Measurements from ENCODE around the gene RERE.
A peak's percentile ranks its signal among the peaks of the same experiment; 100 is the strongest.

Gene RERE

DNA sequence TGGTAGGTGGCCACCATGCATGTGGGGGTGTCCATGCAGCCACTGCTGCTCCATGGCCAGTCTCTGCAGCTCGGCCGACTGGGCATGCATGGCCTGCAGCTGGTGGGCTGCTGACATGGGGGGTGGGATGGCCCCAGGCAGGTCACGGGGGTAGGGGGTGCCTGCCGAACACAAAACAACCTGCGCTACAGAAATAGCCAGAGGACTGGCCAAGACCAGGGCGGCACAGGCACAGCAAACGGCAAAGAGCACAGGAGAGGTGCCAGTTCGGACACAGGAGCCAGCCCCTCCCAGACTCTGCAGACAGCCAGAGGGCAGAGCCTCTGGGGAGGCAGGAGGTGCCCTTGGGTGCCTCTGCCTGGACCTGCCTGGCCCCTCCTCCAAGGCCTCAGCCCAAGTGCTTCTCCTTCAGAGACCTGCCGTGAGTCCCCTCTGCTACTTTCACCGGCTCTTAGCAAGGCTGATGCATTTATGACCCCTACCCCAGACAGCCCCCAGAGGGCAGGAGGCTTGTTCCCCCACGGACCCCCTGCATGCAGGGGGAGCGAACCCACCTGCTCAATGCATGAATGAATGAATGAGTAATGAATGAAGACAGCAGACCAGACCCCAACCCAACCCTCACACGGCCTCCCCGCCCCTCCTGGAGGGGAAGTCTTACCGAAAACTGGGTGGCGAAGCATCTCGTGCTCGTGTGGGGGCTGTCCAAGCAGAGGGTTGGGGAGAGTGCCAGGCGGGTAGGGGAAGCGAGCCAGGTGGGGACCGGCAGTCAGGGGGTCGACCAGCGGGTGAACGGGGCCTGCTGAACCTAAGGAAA is 461.8 kb downstream of the RERE start:
- no peak for DNase-seq

GRCh38 chr1:8354038-8354437 is 463.4 kb downstream of the RERE start:
- no peak for DNase-seq

DNA sequence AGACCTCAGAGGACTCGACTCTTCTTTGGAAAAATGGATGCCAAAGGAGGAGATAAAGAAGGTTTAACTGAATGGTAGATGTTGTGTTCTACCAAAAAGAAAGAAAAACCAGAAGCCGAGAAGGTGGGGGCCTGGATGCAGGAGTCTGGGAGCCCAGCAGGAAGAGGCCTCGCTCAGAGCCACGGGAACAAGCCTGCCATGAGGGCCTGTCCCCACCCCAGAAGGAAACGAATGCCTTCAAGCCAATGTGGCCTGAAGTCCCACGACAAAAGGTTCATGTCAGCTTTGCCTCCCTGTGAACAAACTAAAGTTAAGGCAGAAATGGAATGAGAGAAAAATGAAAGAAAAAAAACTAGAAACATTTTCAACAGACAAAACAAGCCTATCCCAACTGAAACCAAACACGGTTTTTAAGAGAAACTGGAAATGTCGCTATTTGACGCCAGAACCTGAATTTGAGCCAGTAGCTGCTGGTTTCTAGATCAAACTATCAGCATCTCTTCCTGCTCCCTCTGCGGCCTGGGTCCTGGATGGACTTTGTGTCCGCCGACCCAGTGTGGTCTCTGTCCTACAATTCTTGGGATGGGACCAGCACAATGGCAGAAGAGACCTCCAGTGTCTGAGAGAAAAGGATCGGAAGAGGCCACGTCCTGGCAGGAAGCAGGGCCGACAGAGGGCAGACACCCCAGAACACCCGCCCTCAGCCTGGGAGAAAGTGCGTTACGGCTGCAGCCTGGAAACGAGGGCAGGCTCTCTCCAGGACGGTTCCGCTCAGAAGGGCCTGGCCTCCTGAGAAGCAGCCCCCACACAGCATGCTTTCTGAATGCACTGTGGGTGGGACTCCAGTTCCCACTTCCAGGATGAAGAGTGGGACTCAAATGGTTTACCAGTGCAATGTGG is 464.3 kb downstream of the RERE start:
- DNase-seq, result no peak

DNA sequence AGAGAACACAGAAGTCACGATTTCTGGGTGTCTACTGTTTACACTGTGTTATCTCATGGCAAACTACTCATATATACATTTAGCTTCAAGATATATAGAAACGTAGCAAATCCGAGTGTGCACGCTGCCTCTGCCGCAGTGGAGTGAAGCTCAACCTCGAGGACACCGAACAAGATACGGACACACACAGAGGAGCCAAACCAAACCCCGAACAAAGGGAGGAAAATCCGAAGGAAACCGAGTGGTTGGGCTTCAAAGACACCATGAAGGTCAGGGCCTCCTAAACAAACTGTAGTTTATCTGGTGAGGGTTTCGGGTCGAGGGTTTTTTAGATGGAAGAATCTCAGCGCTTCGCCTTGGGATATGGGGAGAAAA is 465.0 kb downstream of the RERE start:
- DNase-seq, result no peak

DNA sequence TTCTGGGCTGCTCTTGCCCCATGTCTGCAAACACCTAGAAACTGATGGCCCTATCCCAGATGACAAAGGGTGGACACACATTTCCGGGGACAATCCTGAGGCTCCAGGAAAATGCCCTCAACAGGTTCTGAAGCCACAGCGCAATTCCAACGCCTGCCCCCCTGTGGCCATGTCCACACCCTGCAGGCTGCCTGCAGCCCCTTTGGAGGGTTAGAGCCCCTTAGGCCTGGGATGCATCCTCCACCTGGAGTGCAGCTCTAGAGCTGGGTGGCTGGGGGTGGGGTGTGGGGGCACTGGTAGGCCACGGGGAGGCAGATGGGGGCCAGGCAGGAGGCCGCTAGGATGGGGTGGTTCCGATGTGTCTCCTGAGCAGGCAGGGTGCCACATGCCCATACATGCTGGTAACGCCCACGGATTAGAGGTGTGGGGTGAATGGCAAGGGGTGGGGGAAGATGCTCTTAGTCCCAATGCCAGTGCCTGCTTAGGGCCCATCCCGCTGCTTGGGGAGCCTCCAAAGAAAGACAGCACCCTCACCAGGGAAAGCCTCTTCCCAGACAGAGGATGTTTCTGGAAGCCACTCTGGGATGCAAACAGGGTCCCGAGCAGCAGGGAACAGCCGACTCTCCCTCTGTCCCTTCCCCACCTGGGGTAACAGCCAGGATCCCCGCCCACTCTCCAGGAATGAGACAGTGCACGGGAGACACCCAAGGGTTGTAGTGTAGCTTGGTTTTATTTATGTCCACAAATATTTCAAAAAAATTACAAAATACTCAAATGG is 465.6 kb downstream of the RERE start:
- no peak for DNase-seq

DNA sequence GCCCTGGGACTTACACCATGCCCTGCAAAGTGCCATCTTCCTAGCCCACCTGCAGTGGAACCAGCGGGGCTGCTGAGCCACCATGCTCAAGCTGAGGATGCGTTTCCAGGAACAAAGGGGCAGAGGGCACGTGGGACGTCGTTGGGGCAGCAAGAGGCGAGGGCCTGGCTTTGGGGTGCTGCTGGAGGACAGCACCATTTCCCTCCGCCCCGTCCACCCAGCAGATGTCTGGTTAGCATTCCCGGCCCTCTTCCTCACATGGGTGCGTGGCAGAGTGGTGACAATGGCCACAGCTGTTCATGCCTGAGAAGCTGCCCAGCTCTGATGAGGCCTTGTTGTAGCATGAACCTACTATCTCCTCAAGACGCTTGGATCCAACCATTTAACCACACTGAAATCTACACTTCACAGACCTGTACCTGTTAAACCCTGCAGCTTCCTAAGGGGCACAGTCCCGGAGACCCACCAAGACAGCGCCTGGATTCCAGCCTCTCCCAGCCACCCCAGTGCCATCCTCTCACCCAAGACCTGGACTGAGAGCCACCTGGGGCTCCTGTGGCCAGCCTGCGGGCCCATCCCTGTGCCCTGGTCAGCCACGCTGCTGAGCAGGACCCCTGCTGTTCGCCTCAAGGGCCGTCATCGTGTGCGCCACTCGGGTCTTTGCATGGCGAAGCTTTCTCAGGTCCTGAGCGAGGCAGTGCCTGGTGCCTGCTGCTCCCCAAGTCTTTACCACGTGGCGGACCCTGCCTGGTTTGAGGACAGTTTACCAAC is 466.3 kb downstream of the RERE start:
- no peak for DNase-seq

DNA sequence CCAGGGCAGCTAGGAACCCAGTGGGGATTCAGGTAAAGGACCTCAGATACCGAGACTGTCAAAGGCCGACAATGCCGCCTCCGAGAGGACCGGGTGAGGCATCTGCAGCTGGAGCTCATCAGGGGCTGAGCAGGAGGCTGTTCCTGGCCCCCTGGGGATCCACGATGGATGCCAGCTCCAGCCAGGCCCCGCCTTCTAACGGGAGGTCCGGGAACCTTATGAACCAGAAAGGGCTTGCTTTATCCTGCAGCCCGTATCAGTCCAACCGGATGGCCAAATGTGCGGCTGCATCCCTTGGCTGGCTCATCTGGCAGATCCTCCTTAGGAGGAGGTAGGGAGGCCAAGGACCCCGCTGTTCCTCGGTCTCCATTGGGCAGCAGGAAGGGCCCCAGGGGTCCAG is 467.5 kb downstream of the RERE start:
- DNase-seq, result no peak

GRCh38 chr1:8349473-8349865 is 468.0 kb downstream of the RERE start:
- DNase-seq, result no peak

DNA sequence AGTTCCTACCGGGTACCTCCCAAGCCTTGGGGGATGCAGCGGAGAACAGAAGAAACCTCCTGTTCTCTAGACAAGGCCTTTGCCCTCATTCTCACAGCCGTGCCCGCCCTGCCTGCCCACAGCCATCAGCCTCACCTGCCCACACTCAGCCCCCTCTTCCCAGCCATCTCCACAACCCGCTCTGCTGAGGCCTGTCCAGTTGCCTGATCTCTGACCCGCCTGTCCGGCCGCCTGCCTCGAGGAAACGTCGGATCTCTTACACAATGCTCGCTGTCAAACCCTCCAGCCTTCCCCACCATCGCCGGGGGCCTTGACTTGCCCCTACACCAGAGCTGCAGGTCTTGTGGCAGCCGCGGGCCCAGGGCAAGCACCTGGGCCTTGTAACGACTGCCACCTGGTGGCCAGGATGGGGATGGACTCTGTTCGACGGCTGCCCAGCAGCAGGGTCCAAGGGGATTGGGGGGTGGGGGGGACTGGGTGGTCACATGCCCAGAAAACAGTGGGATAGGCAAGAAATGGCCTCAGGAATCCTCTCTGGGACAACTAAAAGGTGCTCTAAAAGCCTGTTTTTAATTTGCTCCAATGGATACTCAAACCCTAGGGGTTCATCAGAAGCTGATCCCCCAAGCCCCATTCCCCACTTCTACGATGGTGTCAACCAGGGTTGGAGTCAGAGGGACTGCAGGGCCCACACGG is 468.5 kb downstream of the RERE start:
- peak; percentile 54 for DNase-seq

- DNase-seq, result no peak
Observed at GRCh38 chr1:8348047-8348776, 469.2 kb downstream of the RERE start.

- DNase-seq, result no peak
Observed at GRCh38 chr1:8347635-8348034, 469.8 kb downstream of the RERE start.

DNA sequence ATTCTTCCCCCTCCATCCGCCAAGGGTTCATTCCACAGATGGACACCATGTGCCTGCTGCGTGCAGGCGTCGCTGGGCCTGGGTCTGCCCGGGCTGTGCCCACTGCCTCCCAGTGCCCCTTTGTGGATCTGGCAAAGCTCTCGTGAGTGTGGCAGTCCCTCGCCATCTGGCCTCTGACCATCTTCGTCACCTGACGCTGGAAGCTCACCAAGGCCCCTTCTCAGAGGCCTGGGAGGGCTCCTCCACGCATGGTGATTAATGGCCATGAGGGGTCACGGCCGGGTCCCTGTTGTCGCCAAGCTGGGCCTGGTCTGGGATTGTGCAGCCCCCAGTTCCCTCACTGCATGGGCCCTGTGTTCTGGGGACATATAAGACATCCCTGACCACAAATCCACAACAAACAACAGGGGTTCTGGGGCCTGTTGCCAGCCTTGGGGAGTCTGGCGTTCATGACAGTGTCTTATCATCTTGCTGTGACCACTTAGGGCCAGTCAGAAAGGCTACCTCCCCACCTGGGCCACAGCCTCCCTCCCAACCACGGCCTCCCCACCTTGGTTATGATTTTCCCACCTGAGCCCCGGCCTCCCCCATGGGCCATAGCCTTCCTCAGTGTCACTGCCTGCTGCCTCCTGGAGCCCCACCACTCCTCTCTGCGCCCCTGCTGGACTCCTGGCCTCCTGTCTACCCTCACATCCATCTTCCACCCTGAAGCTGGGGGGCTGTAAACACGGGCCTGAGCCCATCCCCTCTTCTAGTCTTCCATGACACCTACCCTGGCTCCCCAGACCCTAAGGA is 471.6 kb downstream of the RERE start:
- no peak for DNase-seq

GRCh38 chr1:8344893-8345507 is 472.4 kb downstream of the RERE start:
- no peak for DNase-seq

DNA sequence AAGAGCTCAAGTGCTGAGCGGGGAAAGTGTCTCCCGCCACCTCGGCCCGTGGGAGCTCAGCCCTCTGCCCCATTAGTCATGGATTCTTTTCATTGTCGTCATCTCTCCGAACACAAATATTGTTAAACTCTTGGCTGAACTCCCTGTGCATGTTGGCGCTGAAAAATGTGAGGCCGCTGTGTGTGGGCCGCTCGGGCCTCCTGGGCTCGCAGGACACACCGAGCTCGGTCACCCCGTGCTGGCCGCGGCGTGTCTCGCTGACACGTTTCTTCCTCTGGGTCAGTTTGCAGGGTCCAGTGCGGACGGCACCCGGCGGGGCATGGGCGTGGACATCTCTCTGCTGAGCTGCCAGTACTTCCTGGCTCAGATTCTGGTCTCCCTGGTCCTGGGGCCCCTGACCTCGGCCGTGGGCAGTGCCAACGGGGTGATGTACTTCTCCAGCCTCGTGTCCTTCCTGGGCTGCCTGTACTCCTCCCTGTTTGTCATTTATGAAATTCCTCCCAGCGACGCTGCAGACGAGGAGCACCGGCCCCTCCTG is 473.9 kb downstream of the RERE start:
- peak; percentile 92 for DNase-seq

DNA sequence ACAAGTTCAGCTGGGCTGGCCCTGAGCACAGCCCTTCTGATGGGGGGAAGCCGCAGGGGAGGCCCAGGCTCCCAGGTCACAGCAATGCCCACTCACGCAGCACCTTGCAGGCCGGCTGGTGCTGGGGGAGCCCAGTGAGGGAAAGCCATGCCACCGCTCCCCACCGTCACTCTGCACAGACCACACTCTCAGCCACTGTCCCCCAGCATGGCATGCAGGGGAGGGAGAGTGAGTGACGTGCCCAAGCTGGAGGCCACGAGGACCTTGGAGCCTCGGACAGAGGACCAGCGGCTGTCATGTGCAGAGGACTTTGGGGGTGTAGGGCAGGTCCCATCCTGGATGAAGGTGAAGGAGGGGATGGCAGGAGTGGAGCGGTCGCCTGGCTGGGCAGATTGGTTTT is 474.4 kb downstream of the RERE start:
- DNase-seq, result no peak

DNA sequence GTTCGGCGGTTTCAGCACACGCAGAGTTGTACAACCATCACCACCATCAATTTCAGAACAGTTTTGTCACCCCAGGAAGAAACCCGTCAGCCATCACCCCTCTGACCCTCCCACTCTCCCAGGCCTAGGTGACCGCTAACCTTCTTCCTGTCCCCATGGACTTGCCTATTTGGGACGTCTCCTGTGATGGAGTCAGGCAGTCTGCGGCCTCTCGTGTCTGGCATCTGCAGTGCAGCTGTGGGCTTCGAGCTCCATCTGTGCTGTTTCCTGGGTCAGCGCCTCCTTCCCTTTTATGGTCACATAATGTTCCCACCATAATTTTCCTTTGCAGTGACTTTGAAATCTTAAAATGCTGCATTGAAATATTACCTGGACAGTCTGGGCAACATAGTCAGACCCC is 475.1 kb downstream of the RERE start:
- peak; percentile 61 for DNase-seq

GRCh38 chr1:8340448-8340847 is 477.0 kb downstream of the RERE start:
- no peak for DNase-seq

DNA sequence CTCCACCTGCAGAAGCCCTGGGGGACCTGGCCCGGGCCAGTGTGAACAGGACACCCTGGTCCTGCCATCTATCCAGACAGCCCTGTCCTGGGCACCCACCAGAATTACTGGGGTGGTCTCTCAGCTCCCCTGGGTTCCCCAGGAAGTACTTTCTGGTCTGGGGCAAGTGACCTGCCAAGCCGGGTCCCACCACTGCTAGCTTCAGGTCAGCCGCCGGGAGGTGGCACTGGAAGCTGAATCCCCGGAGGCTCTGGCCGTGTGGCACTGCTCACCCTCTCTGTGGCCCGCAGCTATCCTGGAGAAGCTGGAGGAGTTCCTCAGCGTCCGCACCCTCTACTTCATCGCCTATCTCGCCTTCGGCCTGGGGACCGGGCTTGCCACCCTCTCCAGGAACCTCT is 478.2 kb downstream of the RERE start:
- no peak for DNase-seq

DNA sequence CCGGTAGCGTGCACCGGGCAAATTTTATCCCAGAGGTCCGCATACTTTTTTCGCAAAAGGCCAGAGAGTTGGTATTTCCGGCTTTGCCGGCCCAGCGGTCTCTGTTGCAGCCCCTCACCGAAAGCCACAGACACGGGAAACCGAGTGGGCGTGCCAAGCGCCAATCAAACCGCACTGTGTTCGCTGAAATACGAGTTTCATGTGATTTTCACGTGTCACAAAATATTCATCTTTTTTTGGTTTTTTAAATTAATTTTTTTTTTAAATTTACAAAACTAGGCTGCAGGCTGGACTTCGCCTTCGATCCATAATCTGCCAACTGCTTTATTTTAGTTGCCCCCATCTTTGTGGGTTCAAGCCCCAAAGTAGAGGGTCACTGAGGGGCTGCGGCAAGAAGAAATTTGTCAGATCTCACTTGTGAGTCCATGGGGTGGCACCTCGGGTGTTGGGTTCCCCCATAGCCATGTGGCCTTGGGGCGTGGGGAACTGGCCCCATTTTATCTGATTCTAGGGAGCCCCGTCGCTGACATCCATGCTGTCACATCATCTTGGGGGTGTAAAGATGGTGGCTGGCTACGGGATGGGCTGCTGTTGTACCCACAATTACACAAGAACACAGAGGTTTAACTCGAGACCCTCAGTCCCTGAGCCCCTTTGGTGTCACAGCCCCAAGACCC is 478.8 kb downstream of the RERE start:
- DNase-seq, result no peak

All from fibroblast of skin of right quadriceps (primary cell).